Hippocampal formation (tissue), 2 donors: ENCODE measurements around the gene HPSE2.

Source experiments
- DNase-seq, 2 donors: peaks; one replicate each; lab custom pipeline; 2025; lab: John Stamatoyannopoulos, UW

The HPSE2 gene

GRCh38 chr10:98832738-98833137, 402.9 kb downstream of the HPSE2 start:
- DNase-seq = no peak

- no peak for DNase-seq
These were observed 403.5 kb downstream of the HPSE2 start for GRCh38 chr10:98832196-98832595.

- DNase-seq = no peak
These were observed 404.3 kb downstream of the HPSE2 start for GRCh38 chr10:98831391-98831790.

GRCh38 chr10:98825741-98826140, 409.9 kb downstream of the HPSE2 start:
- DNase-seq = no peak

- DNase-seq = no peak
These were observed 418.3 kb downstream of the HPSE2 start for GRCh38 chr10:98817396-98817795.

GRCh38 chr10:98815039-98815885, 420.4 kb downstream of the HPSE2 start:
- DNase-seq = no peak

GRCh38 chr10:98814470-98814869, 421.2 kb downstream of the HPSE2 start:
- no peak for DNase-seq

- no peak for DNase-seq
These were observed 427.3 kb downstream of the HPSE2 start for GRCh38 chr10:98808282-98808892.

- DNase-seq = no peak
These were observed 435.4 kb downstream of the HPSE2 start for GRCh38 chr10:98800263-98800662.

GRCh38 chr10:98795467-98795866, 440.2 kb downstream of the HPSE2 start:
- DNase-seq = no peak

GRCh38 chr10:98790817-98791216, 444.8 kb downstream of the HPSE2 start:
- no peak for DNase-seq

GRCh38 chr10:98778277-98778759, 457.3 kb downstream of the HPSE2 start:
- no peak for DNase-seq

- no peak for DNase-seq
These were observed 477.2 kb downstream of the HPSE2 start for GRCh38 chr10:98758463-98758862.

GRCh38 chr10:98748298-98748697, 487.4 kb downstream of the HPSE2 start:
- DNase-seq = no peak

- DNase-seq = no peak
These were observed 490.0 kb downstream of the HPSE2 start for GRCh38 chr10:98745645-98746044.

- no peak for DNase-seq
These were observed 515.1 kb downstream of the HPSE2 start for GRCh38 chr10:98720551-98720950.

GRCh38 chr10:98713586-98713985, 522.1 kb downstream of the HPSE2 start:
- DNase-seq = no peak

- no peak for DNase-seq
These were observed 539.1 kb downstream of the HPSE2 start for GRCh38 chr10:98696516-98696915.

- DNase-seq = no peak
These were observed 540.8 kb downstream of the HPSE2 start for GRCh38 chr10:98694883-98695282.

- no peak for DNase-seq
These were observed 541.6 kb downstream of the HPSE2 start for GRCh38 chr10:98694014-98694413.

GRCh38 chr10:98687685-98688084, 548.0 kb downstream of the HPSE2 start:
- DNase-seq = no peak

- no peak for DNase-seq
These were observed 551.4 kb downstream of the HPSE2 start for GRCh38 chr10:98684019-98684899.
